22Rv1 (cell line): ENCODE measurements around the gene CD48.

Experiments used
- H3K27ac ChIP-seq: fragments of 450-650 bp; 2 replicates; pipeline ENCODE4 v1.5.1; 2017
- CTCF ChIP-seq: fragments of 450-650 bp; IDR thresholded peaks from 2 replicates; pipeline ENCODE4 v1.5.1; 2017; ENCODE audit warnings: mild to moderate bottlenecking
- ZFX ChIP-seq: fragments of 450-650 bp; IDR thresholded peaks from 2 replicates; pipeline ENCODE4 v1.6.1; 2017; ENCODE audit warnings: antibody characterized with exemption, borderline replicate concordance

The CD48 gene

DNA sequence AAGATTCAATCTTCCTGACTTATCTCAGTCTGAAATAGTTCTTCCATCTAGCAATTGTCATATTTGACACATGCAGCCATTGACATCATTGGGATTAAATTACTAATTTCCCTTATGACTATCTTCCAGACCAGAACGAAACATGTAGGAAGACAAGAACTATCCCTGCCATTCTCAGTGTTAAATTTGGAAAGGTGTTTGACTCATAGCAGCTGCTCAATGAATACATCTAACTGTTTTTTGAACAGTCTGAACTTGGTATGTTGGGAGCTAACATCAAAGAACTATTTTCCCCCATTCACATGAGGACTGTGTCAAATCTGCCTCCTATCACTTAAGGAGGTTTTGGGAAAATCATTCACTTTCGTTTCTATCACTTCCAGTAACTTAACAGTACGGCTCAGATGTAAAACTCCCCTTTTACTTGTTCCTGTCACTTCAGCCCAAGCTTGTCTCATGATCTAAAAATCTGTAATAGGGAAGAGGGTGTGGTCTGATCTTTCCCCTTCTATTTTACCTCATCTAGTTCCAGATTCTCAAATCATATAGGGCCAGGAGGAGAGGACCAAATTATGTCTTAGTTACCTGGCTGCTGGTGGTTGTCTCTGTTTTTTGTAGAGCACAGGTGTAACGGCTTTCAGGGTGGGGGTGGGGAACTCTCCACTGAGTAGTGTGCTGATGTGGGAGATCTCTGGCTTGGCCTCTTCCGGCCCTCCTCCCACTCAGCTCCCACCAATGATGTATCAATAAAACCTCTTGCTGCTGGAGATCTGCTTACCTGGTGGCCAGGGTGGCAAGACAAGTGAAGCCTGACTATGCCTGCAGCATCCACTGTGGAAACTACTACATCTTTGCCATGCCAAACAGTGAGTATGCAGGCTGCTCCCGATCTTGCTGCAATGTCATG lies 38.6 kb downstream of the CD48 start:
- no peak for TF ChIP-seq CTCF
- TF ChIP-seq ZFX: no peak
- no peak overlapping the region for H3K27ac ChIP-seq

- no peak for TF ChIP-seq ZFX
- no peak for TF ChIP-seq CTCF
- no peak overlapping the region for H3K27ac ChIP-seq
Observed at GRCh38 chr1:160671603-160672517, 39.8 kb downstream of the CD48 start.

DNA sequence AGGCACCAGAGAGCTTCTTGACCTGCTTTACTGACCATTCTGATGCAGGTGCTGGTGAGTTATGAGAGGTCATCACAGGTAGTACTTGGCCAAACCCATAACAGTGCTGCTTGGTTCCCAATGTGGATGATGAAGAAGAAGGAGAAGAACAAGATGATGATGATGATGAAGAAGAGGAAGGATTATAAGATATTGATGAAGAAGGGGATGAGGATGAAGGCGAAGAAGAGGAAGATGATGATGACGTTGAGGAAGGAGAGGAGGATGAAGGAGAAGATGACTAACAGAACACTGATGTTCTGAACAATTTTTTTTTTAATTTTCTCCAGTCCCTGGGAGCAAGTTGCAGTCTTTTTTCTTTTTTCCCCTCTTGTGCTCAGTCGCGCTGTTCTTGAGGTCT lies 40.9 kb downstream of the CD48 start:
- H3K27ac ChIP-seq: no peak overlapping the region

DNA sequence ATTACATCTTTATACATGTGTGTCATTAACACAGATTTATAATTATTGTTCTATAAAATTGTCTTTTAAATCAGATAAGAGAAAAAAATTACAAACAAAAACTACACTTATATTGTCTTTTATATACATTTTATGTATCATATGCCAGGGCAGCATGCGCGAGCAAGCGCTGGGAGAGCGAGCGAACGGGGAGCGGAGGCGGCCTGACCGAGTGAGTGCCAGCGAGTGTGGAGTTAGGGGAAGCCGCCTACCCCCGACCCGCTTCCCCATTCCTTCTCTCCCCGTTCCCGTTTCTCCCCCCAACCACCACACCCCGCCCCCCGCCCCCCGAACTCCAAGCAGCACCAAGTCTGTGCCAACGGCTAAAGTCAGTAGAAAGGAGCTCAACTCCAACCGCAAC lies 41.8 kb downstream of the CD48 start:
- H3K27ac ChIP-seq: no peak overlapping the region
- TF ChIP-seq ZFX (no peak), CTCF (no peak)

More for the DNA sequence above, 40.9 kb downstream of the CD48 start:
- TF ChIP-seq CTCF: no peak

GRCh38 chr1:160669276-160669675 lies 42.3 kb downstream of the CD48 start:
- TF ChIP-seq CTCF (no peak), ZFX (no peak)
- H3K27ac ChIP-seq: no peak overlapping the region

DNA sequence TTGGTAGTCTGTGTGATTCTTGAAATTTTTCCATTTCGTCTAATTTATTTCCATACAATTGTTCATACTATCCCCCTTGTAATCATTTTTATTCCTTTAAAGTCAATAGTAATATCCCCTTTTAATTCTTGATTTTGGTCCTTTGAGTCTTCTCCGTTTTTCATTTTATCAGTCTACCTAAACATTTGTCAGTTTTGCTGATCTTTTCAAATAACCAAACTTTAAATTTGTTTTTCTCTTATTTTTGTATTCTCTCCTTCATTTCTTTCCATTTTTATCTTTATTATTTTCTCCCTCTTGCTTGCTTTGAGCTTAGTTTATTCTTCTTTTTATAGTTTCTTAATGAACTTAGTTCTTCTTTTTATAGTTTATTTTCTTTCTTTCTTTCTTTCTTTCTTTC lies 43.7 kb downstream of the CD48 start:
- H3K27ac ChIP-seq: no peak overlapping the region

More for the DNA sequence above, 43.7 kb downstream of the CD48 start:
- no peak for TF ChIP-seq CTCF
- TF ChIP-seq ZFX: no peak
